Memory B cell (primary cell): Measurements from ENCODE around the gene MYLK.

Experiments
- ATAC-seq: fragments of 150-1000 bp; cut with Tn5 transposase; 2 replicates; pipeline ENCODE4 v1.10.0; 2021; ENCODE audit warnings: low read depth, mild to moderate bottlenecking, moderate library complexity
- DNase-seq, 2 donors: peaks; one replicate each; pipeline ENCODE4 v3.0.0; 2022; ENCODE audit warnings: low spot score in 2 of 2
- H3K27ac Mint-ChIP-seq: one replicate; pipeline ENCODE4 v1.8.0; 2022; ENCODE audit warnings: mild to moderate bottlenecking, moderate library complexity, mixed read lengths
- H3K27me3 Mint-ChIP-seq: one replicate; pipeline ENCODE4 v1.8.0; 2022; ENCODE audit warnings: mixed read lengths
- H3K36me3 Mint-ChIP-seq: one replicate; pipeline ENCODE4 v1.8.0; 2022; ENCODE audit warnings: mild to moderate bottlenecking, mixed read lengths
- H3K4me1 Mint-ChIP-seq: one replicate; pipeline ENCODE4 v1.8.0; 2022; ENCODE audit warnings: mixed read lengths
- H3K4me3 Mint-ChIP-seq: one replicate; pipeline ENCODE4 v1.8.0; 2022; ENCODE audit warnings: mild to moderate bottlenecking, moderate library complexity, mixed read lengths
- H3K9me3 Mint-ChIP-seq: one replicate; pipeline ENCODE4 v1.8.0; 2022; ENCODE audit warnings: mixed read lengths

MYLK gene

GRCh38 chr3:123884993-123885392 lies 861 bp upstream of the MYLK start:
- Mint-ChIP-seq H3K4me1 (peaks cover 10% of the 10 kb centered on the region), H3K4me3 (no peak overlapping the region), H3K36me3 (no peaks in the 10 kb centered on the region), H3K9me3 (no peaks in the 10 kb centered on the region), H3K27ac (no peak overlapping the region), H3K27me3 (peaks cover 17% of the 10 kb centered on the region)
- ATAC-seq, result no peak
- no peak for DNase-seq

DNA sequence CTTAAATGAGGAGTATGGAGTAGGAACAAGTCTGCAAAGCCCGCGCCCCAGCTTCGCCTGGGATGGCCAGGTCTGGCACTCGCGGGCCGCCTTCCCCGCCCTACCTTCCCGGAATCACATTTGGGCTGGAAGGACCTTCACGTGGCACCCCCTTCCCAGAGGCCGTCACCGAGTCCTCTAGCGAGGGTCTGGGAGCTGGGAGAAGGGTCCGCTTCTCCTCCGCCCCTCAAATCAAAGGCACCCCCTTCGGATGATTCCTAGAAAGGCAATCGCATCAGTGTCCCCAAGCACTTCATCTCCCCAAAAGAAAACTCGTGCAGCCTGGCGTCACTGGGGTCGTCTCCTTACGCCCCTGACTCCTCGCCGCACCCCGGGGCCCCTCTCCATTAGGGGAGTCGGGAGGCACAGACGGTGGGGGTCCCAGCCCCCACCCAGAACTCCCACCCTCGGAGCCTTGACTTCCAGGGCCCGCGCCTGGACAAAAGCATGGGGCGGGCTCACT lies 380 bp downstream of the MYLK start:
- H3K4me3 Mint-ChIP-seq, result peak overlapping the region; percentile 34
- DNase-seq, result no peak
- peaks cover 16% of the 10 kb centered on the region for H3K27me3 Mint-ChIP-seq
- H3K36me3 Mint-ChIP-seq, result no peaks in the 10 kb centered on the region
- no peak for ATAC-seq
- no peak overlapping the region for H3K27ac Mint-ChIP-seq
- peaks cover 10% of the 10 kb centered on the region for H3K4me1 Mint-ChIP-seq
- no peaks in the 10 kb centered on the region for H3K9me3 Mint-ChIP-seq

DNA sequence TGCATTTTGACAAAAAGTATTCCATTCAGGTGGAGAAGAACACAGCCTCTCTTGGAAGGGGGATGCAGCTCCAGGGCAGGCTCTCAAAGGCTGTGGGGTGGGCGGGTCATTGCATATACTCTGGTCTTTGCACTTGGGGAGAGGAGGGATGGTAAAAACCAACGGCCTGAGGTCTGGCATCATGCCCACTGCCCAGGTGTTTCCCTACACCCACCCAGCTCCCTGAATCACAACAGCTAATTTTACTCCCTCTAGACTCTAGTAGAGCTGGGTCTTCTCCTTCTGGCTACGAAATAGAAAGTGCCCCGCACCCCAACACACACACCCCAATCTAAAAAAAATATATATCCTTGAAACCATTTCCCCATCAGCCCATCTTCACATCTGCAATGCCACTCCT lies 1.0 kb downstream of the MYLK start:
- peak overlapping the region; percentile 34 for H3K4me3 Mint-ChIP-seq

DNA sequence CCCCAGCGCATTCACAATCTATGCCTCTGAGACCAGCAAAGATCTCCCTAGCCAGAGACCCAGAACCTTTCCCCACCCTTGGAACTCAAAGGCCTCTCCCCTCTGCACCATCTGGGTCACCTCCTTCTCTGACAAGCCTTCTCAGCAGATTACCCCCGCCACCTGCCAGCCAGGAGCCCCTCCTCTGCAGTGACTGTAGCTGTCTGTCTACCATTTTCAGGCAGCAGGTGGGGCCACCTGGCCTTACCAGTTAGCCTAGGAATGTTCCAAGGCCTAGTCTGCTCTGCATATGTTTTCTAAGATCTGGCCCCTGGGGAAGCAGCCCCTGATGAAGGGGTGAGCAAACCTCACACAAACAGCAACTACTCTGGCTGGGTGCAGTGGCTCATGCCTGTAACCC lies 2.4 kb downstream of the MYLK start:
- Mint-ChIP-seq H3K4me3 (no peak overlapping the region), H3K9me3 (no peaks in the 10 kb centered on the region), H3K27me3 (peaks cover 16% of the 10 kb centered on the region), H3K36me3 (no peaks in the 10 kb centered on the region), H3K4me1 (peaks cover 10% of the 10 kb centered on the region), H3K27ac (no peak overlapping the region)
- DNase-seq, result no peak
- ATAC-seq, result no peak

More for the DNA sequence above, 1.0 kb downstream of the MYLK start:
- no peaks in the 10 kb centered on the region for H3K9me3 Mint-ChIP-seq
- peaks cover 16% of the 10 kb centered on the region for H3K27me3 Mint-ChIP-seq
- peaks cover 10% of the 10 kb centered on the region for H3K4me1 Mint-ChIP-seq
- H3K27ac Mint-ChIP-seq, result no peak overlapping the region
- no peaks in the 10 kb centered on the region for H3K36me3 Mint-ChIP-seq
- DNase-seq (no peak), ATAC-seq (no peak)

- ATAC-seq, result no peak
- peaks cover 10% of the 10 kb centered on the region for H3K4me1 Mint-ChIP-seq
- H3K36me3 Mint-ChIP-seq, result no peaks in the 10 kb centered on the region
- no peak overlapping the region for H3K4me3 Mint-ChIP-seq
- peaks cover 13% of the 10 kb centered on the region for H3K27me3 Mint-ChIP-seq
- no peak for DNase-seq
- no peak overlapping the region for H3K27ac Mint-ChIP-seq
- H3K9me3 Mint-ChIP-seq, result no peaks in the 10 kb centered on the region
Measured at GRCh38 chr3:123880998-123881561, 3.1 kb downstream of the MYLK start.

DNA sequence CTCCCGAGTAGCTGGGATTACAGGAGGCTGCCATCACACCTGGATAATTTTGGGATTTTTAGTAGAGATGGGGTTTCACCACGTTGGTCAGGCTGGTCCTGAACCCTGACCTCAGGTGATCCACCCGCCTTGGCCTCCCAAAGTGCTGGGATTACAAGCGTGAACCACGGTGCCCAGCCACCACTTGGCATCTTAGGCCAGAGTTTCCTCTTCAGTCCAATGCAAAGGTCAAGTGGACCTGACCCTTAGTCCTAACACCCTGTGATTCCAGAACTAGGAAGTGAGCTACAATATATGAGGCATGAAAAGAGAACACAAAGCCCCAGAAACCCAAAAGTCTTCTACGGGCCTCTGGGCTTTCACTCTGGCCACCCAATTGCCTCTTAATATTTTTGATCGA lies 5.3 kb downstream of the MYLK start:
- no peaks in the 10 kb centered on the region for H3K36me3 Mint-ChIP-seq
- no peak overlapping the region for H3K4me3 Mint-ChIP-seq
- no peak for DNase-seq
- H3K27me3 Mint-ChIP-seq, result peaks cover 10% of the 10 kb centered on the region
- H3K9me3 Mint-ChIP-seq, result no peaks in the 10 kb centered on the region
- peaks cover 7% of the 10 kb centered on the region for H3K4me1 Mint-ChIP-seq
- ATAC-seq, result no peak
- H3K27ac Mint-ChIP-seq, result no peak overlapping the region

GRCh38 chr3:123877965-123878364 lies 6.2 kb downstream of the MYLK start:
- Mint-ChIP-seq H3K27me3 (peaks cover 6% of the 10 kb centered on the region), H3K36me3 (no peaks in the 10 kb centered on the region), H3K27ac (no peak overlapping the region), H3K4me3 (no peak overlapping the region), H3K9me3 (no peaks in the 10 kb centered on the region), H3K4me1 (no peaks in the 10 kb centered on the region)
- DNase-seq, result no peak
- no peak for ATAC-seq

GRCh38 chr3:123877466-123877865 lies 6.7 kb downstream of the MYLK start:
- Mint-ChIP-seq H3K4me1 (no peaks in the 10 kb centered on the region), H3K36me3 (no peaks in the 10 kb centered on the region), H3K4me3 (no peak overlapping the region), H3K27ac (no peak overlapping the region), H3K9me3 (no peaks in the 10 kb centered on the region), H3K27me3 (peaks cover 5% of the 10 kb centered on the region)
- ATAC-seq, result no peak
- no peak for DNase-seq

DNA sequence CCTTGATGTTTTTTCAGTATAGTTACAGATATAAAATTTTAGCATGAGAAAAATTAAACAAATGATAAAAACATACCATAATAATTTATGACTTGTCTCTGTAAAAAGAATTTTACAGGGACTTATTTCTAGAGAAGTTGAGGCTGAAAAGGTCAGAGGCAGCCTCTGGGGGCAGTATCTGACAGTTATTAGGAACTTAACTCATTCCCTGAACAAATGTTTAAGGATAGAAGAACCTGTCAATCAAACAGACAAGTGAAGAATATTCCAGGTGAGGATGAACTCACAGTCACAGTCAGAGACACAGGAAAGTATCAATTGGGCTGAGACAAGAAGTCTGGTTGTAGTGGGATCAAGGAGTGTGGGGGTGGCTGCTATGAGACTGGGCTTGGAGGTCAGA lies 7.3 kb downstream of the MYLK start:
- Mint-ChIP-seq H3K27ac (no peak overlapping the region), H3K36me3 (no peaks in the 10 kb centered on the region), H3K4me1 (no peaks in the 10 kb centered on the region), H3K27me3 (peaks cover 4% of the 10 kb centered on the region), H3K4me3 (no peak overlapping the region), H3K9me3 (no peaks in the 10 kb centered on the region)
- no peak for DNase-seq
- ATAC-seq, result no peak

- DNase-seq (no peak), ATAC-seq (no peak)
- Mint-ChIP-seq H3K4me3 (no peak overlapping the region), H3K27me3 (no peaks in the 10 kb centered on the region), H3K36me3 (no peaks in the 10 kb centered on the region), H3K4me1 (no peaks in the 10 kb centered on the region), H3K9me3 (no peaks in the 10 kb centered on the region), H3K27ac (no peak overlapping the region)
Measured at GRCh38 chr3:123872621-123873020, 11.5 kb downstream of the MYLK start.

GRCh38 chr3:123871946-123872345 lies 12.2 kb downstream of the MYLK start:
- no peak for ATAC-seq
- H3K4me1 Mint-ChIP-seq, result no peaks in the 10 kb centered on the region
- no peaks in the 10 kb centered on the region for H3K9me3 Mint-ChIP-seq
- no peak for DNase-seq
- no peak overlapping the region for H3K4me3 Mint-ChIP-seq
- no peak overlapping the region for H3K27ac Mint-ChIP-seq
- no peaks in the 10 kb centered on the region for H3K27me3 Mint-ChIP-seq
- no peaks in the 10 kb centered on the region for H3K36me3 Mint-ChIP-seq

DNA sequence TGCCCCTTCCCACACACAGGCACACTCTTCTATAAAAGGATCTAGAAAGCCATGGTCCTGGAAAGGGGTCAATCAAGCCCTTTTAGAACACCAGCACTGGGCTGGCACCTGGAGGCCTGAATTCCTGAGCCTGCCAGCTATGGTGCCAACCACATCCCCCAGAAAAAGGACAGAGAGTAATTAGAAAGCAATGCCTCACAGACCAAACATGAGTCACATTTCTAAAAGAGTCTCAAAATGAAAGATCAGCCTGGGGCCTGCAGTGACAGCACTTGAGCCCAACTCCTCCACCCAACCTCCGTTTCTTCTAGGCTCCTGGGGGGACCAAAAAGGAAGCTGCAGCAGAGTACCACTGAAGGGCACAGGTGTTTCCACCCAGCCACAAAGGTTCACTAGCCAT lies 14.1 kb downstream of the MYLK start:
- DNase-seq (no peak), ATAC-seq (no peak)
- H3K4me3 Mint-ChIP-seq, result no peak overlapping the region
- no peaks in the 10 kb centered on the region for H3K36me3 Mint-ChIP-seq
- no peaks in the 10 kb centered on the region for H3K27me3 Mint-ChIP-seq
- H3K27ac Mint-ChIP-seq, result no peak overlapping the region
- no peaks in the 10 kb centered on the region for H3K9me3 Mint-ChIP-seq
- no peaks in the 10 kb centered on the region for H3K4me1 Mint-ChIP-seq

DNA sequence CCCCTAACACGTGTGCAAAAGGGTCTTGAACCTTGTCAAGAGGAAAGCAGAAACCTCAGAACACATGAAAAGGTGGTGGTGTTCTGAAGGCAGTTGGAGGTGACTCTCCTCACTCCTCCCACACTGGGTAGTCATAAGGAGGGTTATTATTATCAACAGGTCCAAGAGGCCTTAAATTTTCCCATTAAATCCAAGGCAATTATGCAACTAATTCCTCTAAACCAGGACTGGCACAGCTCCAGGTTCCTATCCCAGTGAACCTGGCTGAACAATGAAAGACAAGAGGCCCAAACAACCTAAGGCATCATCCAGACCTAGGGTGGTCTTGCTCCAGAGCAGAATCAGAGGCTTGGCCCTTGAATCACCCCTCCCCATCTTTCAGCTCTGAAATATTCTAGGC lies 15.0 kb downstream of the MYLK start:
- DNase-seq, result no peak
- H3K36me3 Mint-ChIP-seq, result no peaks in the 10 kb centered on the region
- H3K4me3 Mint-ChIP-seq, result no peak overlapping the region
- no peak for ATAC-seq
- no peak overlapping the region for H3K27ac Mint-ChIP-seq
- H3K9me3 Mint-ChIP-seq, result no peaks in the 10 kb centered on the region
- H3K4me1 Mint-ChIP-seq, result no peaks in the 10 kb centered on the region
- H3K27me3 Mint-ChIP-seq, result peaks cover 2% of the 10 kb centered on the region

- no peaks in the 10 kb centered on the region for H3K9me3 Mint-ChIP-seq
- no peaks in the 10 kb centered on the region for H3K36me3 Mint-ChIP-seq
- H3K4me1 Mint-ChIP-seq, result no peaks in the 10 kb centered on the region
- no peak overlapping the region for H3K4me3 Mint-ChIP-seq
- H3K27ac Mint-ChIP-seq, result no peak overlapping the region
- H3K27me3 Mint-ChIP-seq, result peaks cover 4% of the 10 kb centered on the region
- ATAC-seq (no peak), DNase-seq (no peak)
Measured at GRCh38 chr3:123864706-123865105, 19.4 kb downstream of the MYLK start.

DNA sequence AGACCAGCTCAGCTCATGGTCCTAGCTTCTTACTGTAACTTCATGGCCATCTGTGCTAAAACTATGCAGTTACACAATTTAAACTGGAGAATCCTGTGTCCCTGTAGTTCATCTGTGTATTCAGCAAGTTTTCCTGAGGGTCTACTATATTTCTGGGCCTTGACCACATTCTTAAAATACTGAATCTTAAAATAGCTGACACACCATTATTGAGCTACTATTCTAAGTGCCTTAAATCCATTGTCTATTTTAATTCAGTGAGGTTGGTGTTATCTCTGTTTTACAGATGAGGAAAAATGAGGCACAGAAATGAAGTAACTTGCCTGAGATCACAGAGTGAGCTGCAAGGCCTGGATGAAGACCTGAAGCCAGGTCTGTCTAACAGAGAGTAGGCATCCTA lies 22.0 kb downstream of the MYLK start:
- no peaks in the 10 kb centered on the region for H3K36me3 Mint-ChIP-seq
- H3K4me1 Mint-ChIP-seq, result no peaks in the 10 kb centered on the region
- no peak overlapping the region for H3K4me3 Mint-ChIP-seq
- no peak overlapping the region for H3K27ac Mint-ChIP-seq
- H3K27me3 Mint-ChIP-seq, result peaks cover 4% of the 10 kb centered on the region
- no peaks in the 10 kb centered on the region for H3K9me3 Mint-ChIP-seq
- no peak for ATAC-seq
- no peak for DNase-seq
